ENCODE measurements around the gene DPM1. TPM values are rescaled to one million over a fixed set of nuclear protein-coding genes. Genes with fewer than 3 reads are reported as not detected.

DPM1 gene
- total RNA-seq, 4 donors from 2014 or later: 48.8 to 83.1 (median 60.2) TPM

GRCh38 chr20:50969435-50969834 lies 11.1 kb upstream of the DPM1 start:
- H3K27me3 ChIP-seq: no peaks in the 10 kb centered on the region
- no peaks in the 10 kb centered on the region for H3K36me3 ChIP-seq
- H3K4me3 ChIP-seq (replicated peaks in 1 of 3): no peak overlapping the region
- TF ChIP-seq POLR2A (IDR thresholded peaks at IDR 0.05): no peak
- TF ChIP-seq CTCF (IDR thresholded peaks at IDR 0.05): no peak
- no peak overlapping the region for H3K27ac ChIP-seq
- no peak for DNase-seq
- H3K4me1 ChIP-seq: no peaks in the 10 kb centered on the region
- H3K9me3 ChIP-seq: no peaks in the 10 kb centered on the region
- intact Hi-C loops (cut with DNase I): no loop called here
- WGBS, 2 donors: 84 to 92% methylated on average over 5 of the region's 5 CpGs

- TF ChIP-seq CTCF (IDR thresholded peaks at IDR 0.05) (no peak), POLR2A (IDR thresholded peaks at IDR 0.05) (no peak)
- no peak for DNase-seq
- Histone ChIP-seq H3K4me3 (replicated peaks in 1 of 3) (no peak overlapping the region), H3K36me3 (no peaks in the 10 kb centered on the region), H3K27ac (no peak overlapping the region), H3K4me1 (no peaks in the 10 kb centered on the region), H3K27me3 (no peaks in the 10 kb centered on the region), H3K9me3 (no peaks in the 10 kb centered on the region)
- intact Hi-C loops (cut with DNase I): no loop called here
- 77 to 79% methylated on average over 9 of the region's 9 CpGs for WGBS, 2 donors
Observed at GRCh38 chr20:50968289-50968688, 10.0 kb upstream of the DPM1 start.

GRCh38 chr20:50967586-50967985 lies 9.3 kb upstream of the DPM1 start:
- H3K4me1 ChIP-seq: no peaks in the 10 kb centered on the region
- H3K27me3 ChIP-seq: no peaks in the 10 kb centered on the region
- no peak overlapping the region for H3K4me3 ChIP-seq (replicated peaks in 1 of 3)
- H3K36me3 ChIP-seq: no peaks in the 10 kb centered on the region
- no peak overlapping the region for H3K27ac ChIP-seq
- 3 to 13% methylated on average over 7 of the region's 7 CpGs for WGBS, 2 donors
- H3K9me3 ChIP-seq: no peaks in the 10 kb centered on the region
- no peak for TF ChIP-seq POLR2A (IDR thresholded peaks at IDR 0.05)
- TF ChIP-seq CTCF (IDR thresholded peaks at IDR 0.05): no peak
- DNase-seq: peak; percentile 26 to 45
- intact Hi-C loops (cut with DNase I): no loop called here

GRCh38 chr20:50959543-50960126 lies 1.3 kb upstream of the DPM1 start:
- Histone ChIP-seq H3K9me3 (no peaks in the 10 kb centered on the region), H3K36me3 (no peaks in the 10 kb centered on the region), H3K4me3 (replicated peaks in 1 of 3) (peak overlapping the region in 2 of 3 donors; percentile 34 to 99), H3K4me1 (peaks cover 21 to 24% of the 10 kb centered on the region in 2 donors), H3K27me3 (no peaks in the 10 kb centered on the region), H3K27ac (no peak overlapping the region)
- 54 to 62% methylated on average over 19 of the region's 25 CpGs for whole genome bisulfite sequencing, 2 donors
- intact Hi-C loops (cut with DNase I): loop anchor here (2.0 kb wide), 1 partner anchor 27 kb away; no protein-coding TSS in a partner anchor
- TF ChIP-seq CTCF (IDR thresholded peaks at IDR 0.05): no peak
- no peak for TF ChIP-seq POLR2A (IDR thresholded peaks at IDR 0.05)
- DNase-seq: no peak

GRCh38 chr20:50958615-50959542 lies 547 bp upstream of the DPM1 start, which contains the start of gene MOCS3:
Gene MOCS3, plus strand, starts transcription at chr20:50958818. Its CDS starts 25 bp downstream, at chr20:50958843.
- Histone ChIP-seq H3K27ac (peak within 1 kb of the TSS; percentile 84 to 95 (median 90)), H3K9me3 (no peaks in the 10 kb centered on the region), H3K36me3 (peaks cover under 1 to 3% of the 10 kb centered on the region in 2 donors), H3K4me3 (replicated peaks in 1 of 3) (peak within 1 kb of the TSS; percentile 82 to 99 (median 86)), H3K27me3 (no peaks in the 10 kb centered on the region), H3K4me1 (peaks cover 21 to 24% of the 10 kb centered on the region in 2 donors)
- 4% methylated on average over 16 to 30 of the region's 67 CpGs for WGBS, 2 donors
- DNase-seq: peak; percentile 78 to 80
- peak in 1 of 2 donors; percentile 38 for TF ChIP-seq POLR2A (IDR thresholded peaks at IDR 0.05)
- TF ChIP-seq CTCF (IDR thresholded peaks at IDR 0.05): no peak
- intact Hi-C loops (cut with DNase I): loop anchor here (2.0 kb wide), 1 partner anchor 26 kb away; no protein-coding TSS in a partner anchor

Measured in thyroid gland (tissue), 4 donors.